Measurements from ENCODE around the gene SNRPA.
"Not testable (repeated sequence)": the region's sequence is repeated elsewhere in the genome, so short reads cannot be mapped to it uniquely, and the experiment has no call there.

SNRPA gene

GRCh38 chr19:40783711-40784110 lies 32.7 kb downstream of the SNRPA start:
- Mint-ChIP-seq H3K4me3 (no peak overlapping the region), H3K27ac (no peak overlapping the region), H3K4me1 (peaks cover 37% of the 10 kb centered on the region), H3K9me3 (no peaks in the 10 kb centered on the region), H3K36me3 (peaks cover 47% of the 10 kb centered on the region), H3K27me3 (no peaks in the 10 kb centered on the region)
- ATAC-seq (ENCODE audit: low read depth) = no peak
- DNase-seq (ENCODE audit: low spot score in 2 of 2) = no peak

DNA sequence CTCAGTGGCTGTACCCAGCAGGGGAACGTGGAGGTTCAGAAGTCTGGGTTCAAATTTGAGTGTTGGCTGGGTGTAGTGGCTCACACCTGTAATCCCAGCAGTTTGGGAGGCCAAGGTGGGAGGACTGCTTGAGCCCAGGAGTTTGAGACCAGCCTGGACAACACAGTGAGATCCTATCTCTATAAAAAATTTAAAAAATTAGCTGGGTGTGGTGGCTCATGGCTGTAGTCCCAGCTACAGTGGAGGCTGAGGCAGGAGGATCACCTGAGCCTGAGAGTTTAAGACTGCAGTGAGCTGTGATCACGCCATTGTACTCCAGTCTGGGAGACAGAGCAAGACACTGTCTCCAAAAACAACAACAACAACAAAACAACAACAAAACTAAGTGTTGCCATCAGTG lies 33.1 kb downstream of the SNRPA start:
- not testable (repeated sequence) for DNase-seq (ENCODE audit: low spot score in 2 of 2); H3K4me3 Mint-ChIP-seq; ATAC-seq (ENCODE audit: low read depth); H3K27me3 Mint-ChIP-seq; H3K27ac Mint-ChIP-seq; H3K9me3 Mint-ChIP-seq
- Mint-ChIP-seq H3K4me1 (peaks cover 34% of the 10 kb centered on the region), H3K36me3 (peaks cover 46% of the 10 kb centered on the region)

DNA sequence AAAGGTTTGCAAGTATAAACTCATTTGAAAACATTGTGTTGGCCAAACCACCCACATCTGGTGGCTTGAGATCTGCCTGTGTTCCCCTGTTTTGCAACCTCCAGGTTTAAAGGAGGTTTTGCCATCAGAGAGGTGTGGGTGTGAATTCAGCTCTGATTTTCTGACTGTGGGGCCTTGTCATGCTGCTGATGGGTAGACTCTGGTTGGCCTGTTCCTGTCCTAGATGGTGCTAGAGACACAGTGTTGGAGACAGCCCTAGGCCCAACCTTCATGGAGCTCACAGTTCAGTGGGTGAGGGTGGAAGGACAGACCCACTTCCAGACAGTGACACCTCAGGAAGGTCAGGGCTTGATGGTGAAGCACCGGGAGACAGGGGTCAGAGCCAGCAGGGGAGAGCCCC lies 34.5 kb downstream of the SNRPA start:
- ATAC-seq (ENCODE audit: low read depth) = no peak
- Mint-ChIP-seq H3K4me3 (no peak overlapping the region), H3K36me3 (peaks cover 48% of the 10 kb centered on the region)

DNA sequence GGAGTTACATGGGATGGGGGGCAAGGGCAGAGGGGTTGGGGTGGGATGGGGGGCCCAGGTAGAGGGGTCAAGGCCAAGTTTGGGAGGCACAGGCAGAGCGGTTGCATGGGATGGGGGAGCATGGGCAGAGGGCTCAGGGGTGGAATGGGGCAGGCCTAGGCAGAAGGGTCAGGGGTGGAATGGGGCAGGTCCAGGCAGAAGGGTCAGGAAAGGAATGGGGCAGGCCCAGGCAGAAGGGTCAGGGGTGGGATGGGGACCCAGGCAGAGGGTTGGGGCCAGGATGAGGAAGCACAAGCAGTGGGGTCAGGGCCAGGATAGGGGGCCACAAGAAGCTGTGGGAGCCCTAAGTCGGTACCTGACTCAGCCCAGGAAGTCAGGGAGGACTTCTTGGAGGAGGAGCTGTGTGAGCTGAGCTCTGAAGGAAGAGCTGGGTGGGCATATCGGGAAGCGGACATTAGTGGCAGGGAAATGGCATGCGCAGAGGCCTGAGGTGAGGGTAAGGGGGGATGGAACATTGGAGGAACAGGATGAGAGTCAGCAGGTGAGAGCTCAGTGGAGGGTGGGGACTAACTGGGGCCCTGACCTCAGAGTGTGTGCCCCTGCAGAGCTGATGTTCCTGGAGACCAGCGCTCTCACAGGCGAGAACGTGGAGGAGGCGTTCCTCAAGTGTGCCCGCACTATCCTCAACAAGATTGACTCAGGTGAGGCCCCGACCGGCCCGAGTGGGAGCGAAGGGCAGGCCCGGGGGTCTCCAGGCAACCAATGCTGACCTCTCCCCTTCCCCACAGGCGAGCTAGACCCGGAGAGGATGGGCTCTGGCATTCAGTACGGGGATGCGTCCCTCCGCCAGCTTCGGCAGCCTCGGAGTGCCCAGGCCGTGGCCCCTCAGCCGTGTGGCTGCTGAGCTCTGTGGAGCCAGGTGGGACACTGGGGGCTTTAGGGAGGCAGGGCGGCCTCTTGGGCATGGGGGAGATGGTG lies 35.3 kb downstream of the SNRPA start:
- Mint-ChIP-seq H3K9me3 (no peaks in the 10 kb centered on the region), H3K4me1 (peaks cover 22% of the 10 kb centered on the region), H3K27ac (peak overlapping the region; percentile 70), H3K4me3 (no peak overlapping the region), H3K27me3 (no peaks in the 10 kb centered on the region), H3K36me3 (peaks cover 46% of the 10 kb centered on the region)
- no peak for ATAC-seq (ENCODE audit: low read depth)
- no peak for DNase-seq (ENCODE audit: low spot score in 2 of 2)

More for the DNA sequence above, 34.5 kb downstream of the SNRPA start:
- no peaks in the 10 kb centered on the region for H3K9me3 Mint-ChIP-seq
- DNase-seq (ENCODE audit: low spot score in 2 of 2) = no peak
- no peak overlapping the region for H3K27ac Mint-ChIP-seq
- H3K27me3 Mint-ChIP-seq = no peaks in the 10 kb centered on the region
- H3K4me1 Mint-ChIP-seq = peaks cover 25% of the 10 kb centered on the region

GRCh38 chr19:40791349-40791748 lies 40.3 kb downstream of the SNRPA start:
- no peak for ATAC-seq (ENCODE audit: low read depth)
- no peak overlapping the region for H3K27ac Mint-ChIP-seq
- H3K9me3 Mint-ChIP-seq = no peaks in the 10 kb centered on the region
- peaks cover 12% of the 10 kb centered on the region for H3K4me1 Mint-ChIP-seq
- no peak for DNase-seq (ENCODE audit: low spot score in 2 of 2)
- no peak overlapping the region for H3K4me3 Mint-ChIP-seq
- peaks cover 30% of the 10 kb centered on the region for H3K36me3 Mint-ChIP-seq
- no peaks in the 10 kb centered on the region for H3K27me3 Mint-ChIP-seq

GRCh38 chr19:40791996-40792395 lies 41.0 kb downstream of the SNRPA start:
- H3K9me3 Mint-ChIP-seq = no peaks in the 10 kb centered on the region
- peak overlapping the region; percentile 72 for H3K27ac Mint-ChIP-seq
- no peak overlapping the region for H3K4me3 Mint-ChIP-seq
- peaks cover 14% of the 10 kb centered on the region for H3K4me1 Mint-ChIP-seq
- peaks cover 25% of the 10 kb centered on the region for H3K36me3 Mint-ChIP-seq
- DNase-seq (ENCODE audit: low spot score in 2 of 2) (no peak), ATAC-seq (ENCODE audit: low read depth) (no peak)
- H3K27me3 Mint-ChIP-seq = no peaks in the 10 kb centered on the region

- H3K9me3 Mint-ChIP-seq = no peaks in the 10 kb centered on the region
- H3K27ac Mint-ChIP-seq = peak overlapping the region; percentile 94
- ATAC-seq (ENCODE audit: low read depth) = no peak
- peaks cover 16% of the 10 kb centered on the region for H3K36me3 Mint-ChIP-seq
- peaks cover 39% of the 10 kb centered on the region for H3K4me1 Mint-ChIP-seq
- no peaks in the 10 kb centered on the region for H3K27me3 Mint-ChIP-seq
- DNase-seq (ENCODE audit: low spot score in 2 of 2) = no peak
- H3K4me3 Mint-ChIP-seq = peak overlapping the region; percentile 35
Measured at GRCh38 chr19:40797166-40797962, 46.4 kb downstream of the SNRPA start.

- Mint-ChIP-seq H3K27me3 (no peaks in the 10 kb centered on the region), H3K4me1 (peaks cover 45% of the 10 kb centered on the region)
Measured at GRCh38 chr19:40797963-40798682, 47.1 kb downstream of the SNRPA start.

DNA sequence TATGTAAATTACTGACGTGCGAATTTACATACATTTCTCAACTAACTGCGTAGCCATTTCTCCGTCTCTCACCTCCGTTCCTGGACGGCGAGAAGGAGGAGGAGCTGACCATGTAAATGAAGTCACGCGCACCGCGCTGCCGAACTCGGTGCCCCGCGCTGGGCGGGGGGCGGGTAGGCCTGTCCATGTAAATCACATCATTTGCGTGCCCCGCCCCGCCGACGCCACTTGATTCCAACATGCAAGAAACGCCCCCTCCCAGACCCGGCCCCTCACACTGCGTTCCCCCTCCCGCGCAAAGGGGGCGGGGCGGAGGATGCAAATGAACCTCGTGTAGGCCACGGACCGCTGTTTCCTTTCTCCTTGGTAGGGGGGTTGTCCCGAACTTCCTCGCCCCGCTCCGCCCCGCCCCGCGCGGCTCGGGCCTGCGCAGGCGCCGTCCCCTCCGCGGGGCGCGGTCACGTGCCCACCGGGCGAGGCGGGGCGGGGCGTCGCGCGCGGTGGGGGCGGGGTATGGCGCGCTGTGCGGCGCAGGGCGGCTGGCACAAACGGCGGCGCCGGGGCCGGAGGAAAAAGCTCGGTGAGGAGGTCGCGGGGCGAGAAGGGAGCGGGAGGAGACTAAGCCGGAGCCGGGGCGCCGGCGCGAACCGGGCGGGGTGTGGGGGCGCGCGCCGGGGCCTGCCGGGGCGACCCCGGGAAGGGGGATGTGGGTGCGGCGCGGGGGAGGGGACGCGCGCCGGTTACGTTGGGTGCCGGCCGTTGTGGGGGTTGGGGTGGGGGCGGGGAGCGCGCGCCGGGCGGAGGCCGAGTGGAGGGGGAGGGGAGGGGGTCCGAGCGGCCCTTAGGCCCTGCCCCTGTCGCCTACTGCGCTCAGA lies 47.9 kb downstream of the SNRPA start, which contains the start of gene EGLN2:
TSS of gene EGLN2 (plus strand) at position 509 of the 875 bp plus-strand sequence. CDS start 1,382 bp downstream, outside the sequence.
- Mint-ChIP-seq H3K9me3 (no peaks in the 10 kb centered on the region), H3K4me3 (peak within 1 kb of the TSS; percentile 99), H3K27me3 (no peaks in the 10 kb centered on the region), H3K36me3 (peaks cover 15% of the 10 kb centered on the region), H3K27ac (peak within 1 kb of the TSS; percentile 94), H3K4me1 (peaks cover 51% of the 10 kb centered on the region)
- peak; percentile 81 for ATAC-seq (ENCODE audit: low read depth)
- peak; percentile 99 to 100 for DNase-seq (ENCODE audit: low spot score in 2 of 2)

More at GRCh38 chr19:40797963-40798682, 47.1 kb downstream of the SNRPA start:
- H3K4me3 Mint-ChIP-seq = peak overlapping the region; percentile 93
- peak in 1 of 2 donors; percentile 68 for DNase-seq (ENCODE audit: low spot score in 2 of 2)
- peak; percentile 27 for ATAC-seq (ENCODE audit: low read depth)
- H3K27ac Mint-ChIP-seq = peak overlapping the region; percentile 94
- H3K9me3 Mint-ChIP-seq = no peaks in the 10 kb centered on the region
- H3K36me3 Mint-ChIP-seq = peaks cover 15% of the 10 kb centered on the region

DNA sequence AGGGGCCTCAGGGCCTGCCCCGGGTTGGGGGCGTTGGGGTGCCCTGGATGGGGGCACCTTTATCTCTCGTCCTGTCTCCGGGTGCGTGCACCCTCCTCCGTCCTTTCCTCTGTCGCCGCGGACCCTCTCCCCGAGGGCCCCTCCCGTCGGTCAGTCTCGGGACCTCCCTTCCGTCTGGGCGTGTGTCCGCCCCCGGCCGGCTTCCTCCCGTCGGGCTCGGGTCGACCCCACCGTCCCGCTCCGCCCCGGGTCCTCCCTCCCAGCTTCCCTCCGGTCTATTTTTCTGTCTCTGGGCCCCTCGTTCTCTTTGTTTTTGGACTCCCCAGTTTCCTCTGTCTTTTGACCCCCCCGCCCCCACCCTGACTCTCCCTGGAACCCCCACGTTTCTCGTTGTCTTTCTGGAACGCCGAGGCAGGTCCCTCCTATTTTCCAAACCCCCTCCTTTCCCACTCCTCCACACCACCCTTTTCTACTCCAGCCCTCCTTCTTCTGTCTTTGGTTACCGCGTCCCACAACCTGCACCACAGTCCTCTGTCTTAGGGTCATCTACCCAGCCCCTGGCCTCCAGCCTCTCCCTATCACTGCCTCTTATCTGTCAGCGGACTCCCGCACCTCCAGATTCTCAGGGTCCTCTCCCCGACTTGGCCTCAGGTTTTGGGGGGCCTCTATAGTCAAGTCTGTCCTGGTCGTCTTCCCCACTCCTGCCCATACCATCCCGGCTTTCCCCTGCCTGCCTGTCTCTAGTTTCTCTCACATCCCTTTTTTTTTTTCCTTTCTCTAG lies 48.7 kb downstream of the SNRPA start:
- no peaks in the 10 kb centered on the region for H3K27me3 Mint-ChIP-seq
- peak overlapping the region; percentile 99 for H3K4me3 Mint-ChIP-seq
- H3K4me1 Mint-ChIP-seq = peaks cover 60% of the 10 kb centered on the region
- peak overlapping the region; percentile 94 for H3K27ac Mint-ChIP-seq
- H3K9me3 Mint-ChIP-seq = no peaks in the 10 kb centered on the region
- ATAC-seq (ENCODE audit: low read depth) = no peak
- H3K36me3 Mint-ChIP-seq = peaks cover 19% of the 10 kb centered on the region
- no peak for DNase-seq (ENCODE audit: low spot score in 2 of 2)

DNA sequence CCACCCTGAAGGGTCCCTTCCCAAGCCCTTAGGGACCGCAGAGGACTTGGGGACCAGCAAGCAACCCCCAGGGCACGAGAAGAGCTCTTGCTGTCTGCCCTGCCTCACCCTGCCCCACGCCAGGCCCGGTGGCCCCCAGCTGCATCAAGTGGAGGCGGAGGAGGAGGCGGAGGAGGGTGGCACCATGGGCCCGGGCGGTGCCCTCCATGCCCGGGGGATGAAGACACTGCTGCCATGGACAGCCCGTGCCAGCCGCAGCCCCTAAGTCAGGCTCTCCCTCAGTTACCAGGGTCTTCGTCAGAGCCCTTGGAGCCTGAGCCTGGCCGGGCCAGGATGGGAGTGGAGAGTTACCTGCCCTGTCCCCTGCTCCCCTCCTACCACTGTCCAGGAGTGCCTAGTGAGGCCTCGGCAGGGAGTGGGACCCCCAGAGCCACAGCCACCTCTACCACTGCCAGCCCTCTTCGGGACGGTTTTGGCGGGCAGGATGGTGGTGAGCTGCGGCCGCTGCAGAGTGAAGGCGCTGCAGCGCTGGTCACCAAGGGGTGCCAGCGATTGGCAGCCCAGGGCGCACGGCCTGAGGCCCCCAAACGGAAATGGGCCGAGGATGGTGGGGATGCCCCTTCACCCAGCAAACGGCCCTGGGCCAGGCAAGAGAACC lies 49.5 kb downstream of the SNRPA start:
- peaks cover 20% of the 10 kb centered on the region for H3K36me3 Mint-ChIP-seq

DNA sequence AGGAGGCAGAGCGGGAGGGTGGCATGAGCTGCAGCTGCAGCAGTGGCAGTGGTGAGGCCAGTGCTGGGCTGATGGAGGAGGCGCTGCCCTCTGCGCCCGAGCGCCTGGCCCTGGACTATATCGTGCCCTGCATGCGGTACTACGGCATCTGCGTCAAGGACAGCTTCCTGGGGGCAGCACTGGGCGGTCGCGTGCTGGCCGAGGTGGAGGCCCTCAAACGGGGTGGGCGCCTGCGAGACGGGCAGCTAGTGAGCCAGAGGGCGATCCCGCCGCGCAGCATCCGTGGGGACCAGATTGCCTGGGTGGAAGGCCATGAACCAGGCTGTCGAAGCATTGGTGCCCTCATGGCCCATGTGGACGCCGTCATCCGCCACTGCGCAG lies 50.0 kb downstream of the SNRPA start:
- no peaks in the 10 kb centered on the region for H3K27me3 Mint-ChIP-seq
- H3K9me3 Mint-ChIP-seq = no peaks in the 10 kb centered on the region
- peak overlapping the region; percentile 99 for H3K4me3 Mint-ChIP-seq
- ATAC-seq (ENCODE audit: low read depth) = no peak
- no peak for DNase-seq (ENCODE audit: low spot score in 2 of 2)
- H3K27ac Mint-ChIP-seq = no peak overlapping the region
- peaks cover 20% of the 10 kb centered on the region for H3K36me3 Mint-ChIP-seq
- peaks cover 64% of the 10 kb centered on the region for H3K4me1 Mint-ChIP-seq

More for the DNA sequence above, 49.5 kb downstream of the SNRPA start:
- DNase-seq (ENCODE audit: low spot score in 2 of 2) = no peak
- Mint-ChIP-seq H3K27ac (peak overlapping the region; percentile 94), H3K9me3 (no peaks in the 10 kb centered on the region), H3K27me3 (no peaks in the 10 kb centered on the region), H3K4me3 (peak overlapping the region; percentile 99), H3K4me1 (peaks cover 64% of the 10 kb centered on the region)
- no peak for ATAC-seq (ENCODE audit: low read depth)
